Tibial nerve (tissue), 4 donors: ENCODE measurements around the gene PMEL. TPM values are rescaled to one million over a fixed set of nuclear protein-coding genes. Genes with fewer than 3 reads are reported as not detected.
"Not testable (repeated sequence)": the region's sequence is repeated elsewhere in the genome, so short reads cannot be mapped to it uniquely, and the experiment has no call there.

Experiments
- DNase-seq, 2 donors: peaks; one replicate each; pipeline ENCODE4 v3.0.0-alpha.2; 2019; ENCODE audit warnings: low spot score in 2 of 2
- H3K27ac ChIP-seq, 4 donors: fragments of 200-600 bp; sonication (generic) in 3 of 4; one replicate each; pipeline ENCODE4 v1.5.1; 2017 to 2019; ENCODE audit warnings: mild to moderate bottlenecking in 1 of 4
- H3K27me3 ChIP-seq, 2 donors: fragments of 200-600 bp; sonication (generic) in 1 of 2; one replicate each; pipeline versions ENCODE4 v1.5.1 to v1.6.0; 2017 to 2019
- H3K36me3 ChIP-seq, 3 donors: fragments of 200-600 bp; sonication (generic); one replicate each; pipeline ENCODE4 v1.5.1; 2018 to 2019
- H3K4me1 ChIP-seq, 4 donors: fragments of 200-600 bp; sonication (generic) in 3 of 4; one replicate each; pipeline ENCODE4 v1.5.1; 2017 to 2019
- H3K4me3 ChIP-seq, 4 donors: fragments of 200-600 bp; sonication (generic) in 3 of 4; one replicate each; pipeline ENCODE4 v1.5.1; 2017 to 2019; ENCODE audit warnings: mild to moderate bottlenecking in 1 of 4, moderate library complexity in 1 of 4
- H3K9me3 ChIP-seq, 4 donors: fragments of 200-600 bp; sonication (generic) in 3 of 4; one replicate each; pipeline ENCODE4 v1.5.1; 2017 to 2019
- EP300 ChIP-seq, 2 donors: sonication (generic); formaldehyde crosslinking; IDR thresholded peaks; one replicate each; pipeline ENCODE4 v1.6.1; 2017; ENCODE audit warnings: antibody characterized with exemption in 2 of 2, mild to moderate bottlenecking in 1 of 2
- POLR2A ChIP-seq, 2 donors: fragments of 450-650 bp; IDR thresholded peaks; one replicate each; pipeline ENCODE4 v1.6.1; 2017; ENCODE audit warnings: antibody characterized with exemption in 2 of 2, mild to moderate bottlenecking in 2 of 2, moderate library complexity in 2 of 2
- WGBS, 2 donors: methylation state at CpG; one replicate each; pipeline ENCODE4 v1.1.5; 2018; 5-methylcytosine and 5-hydroxymethylcytosine counted together
- total RNA-seq, 4 donors: library from RNA; depleted of rRNA; stranded (reverse); fragments of >200 nt; gene quantifications; one replicate each; pipeline ENCODE4 v1.1.0, GENCODE V29; 2016
- TF ChIP-seq, protein P1 (sequence below), 5 experiments: fragments of 200-600 bp in 3 of 5; fragments of 450-650 bp in 2 of 5; sonication (generic) in 3 of 5; IDR thresholded peaks; one replicate each; pipeline ENCODE4 v1.5.1; 2016 to 2019; ENCODE audit warnings: antibody characterized with exemption in 5 of 5, mild to moderate bottlenecking in 3 of 5, moderate library complexity in 2 of 5

The PMEL gene
- total RNA-seq, 4 donors from 2014 or later = 0.87 to 1.6 TPM; not detected in 2

DNA sequence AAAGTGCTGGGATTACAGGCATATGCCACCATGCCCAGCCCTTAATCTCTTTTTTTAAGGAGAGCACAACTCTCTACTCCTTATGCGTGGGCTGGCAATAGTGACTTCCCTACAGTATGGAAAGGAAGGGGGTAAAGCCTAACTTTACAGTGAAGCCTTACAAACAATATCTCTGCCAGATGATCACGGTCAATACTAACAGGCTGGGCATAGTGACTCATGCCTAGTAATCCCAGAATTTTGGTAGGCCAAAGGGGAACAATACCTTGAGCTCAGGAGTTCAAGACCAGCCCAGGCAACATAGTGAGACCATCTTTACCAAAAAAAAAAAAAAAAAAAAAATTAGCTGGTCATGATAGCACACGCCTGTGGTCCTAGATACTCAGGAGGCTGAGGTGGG is 43.7 kb downstream of the PMEL start:
- Histone ChIP-seq H3K4me1 (peaks cover 0 to 29% (median 9%) of the 10 kb centered on the region in 4 donors), H3K4me3 (no peak overlapping the region), H3K27me3 (no peaks in the 10 kb centered on the region), H3K27ac (no peak overlapping the region), H3K9me3 (no peaks in the 10 kb centered on the region), H3K36me3 (peaks cover 0 to 27% (median 0%) of the 10 kb centered on the region in 3 donors)
- no peak for DNase-seq
- 92 to 94% methylated on average over 3 of the region's 3 CpGs for WGBS, 2 donors
- TF ChIP-seq POLR2A (IDR thresholded peaks at IDR 0.05) (no peak), EP300 (IDR thresholded peaks at IDR 0.05) (no peak)
- TF ChIP-seq, protein P1, sequence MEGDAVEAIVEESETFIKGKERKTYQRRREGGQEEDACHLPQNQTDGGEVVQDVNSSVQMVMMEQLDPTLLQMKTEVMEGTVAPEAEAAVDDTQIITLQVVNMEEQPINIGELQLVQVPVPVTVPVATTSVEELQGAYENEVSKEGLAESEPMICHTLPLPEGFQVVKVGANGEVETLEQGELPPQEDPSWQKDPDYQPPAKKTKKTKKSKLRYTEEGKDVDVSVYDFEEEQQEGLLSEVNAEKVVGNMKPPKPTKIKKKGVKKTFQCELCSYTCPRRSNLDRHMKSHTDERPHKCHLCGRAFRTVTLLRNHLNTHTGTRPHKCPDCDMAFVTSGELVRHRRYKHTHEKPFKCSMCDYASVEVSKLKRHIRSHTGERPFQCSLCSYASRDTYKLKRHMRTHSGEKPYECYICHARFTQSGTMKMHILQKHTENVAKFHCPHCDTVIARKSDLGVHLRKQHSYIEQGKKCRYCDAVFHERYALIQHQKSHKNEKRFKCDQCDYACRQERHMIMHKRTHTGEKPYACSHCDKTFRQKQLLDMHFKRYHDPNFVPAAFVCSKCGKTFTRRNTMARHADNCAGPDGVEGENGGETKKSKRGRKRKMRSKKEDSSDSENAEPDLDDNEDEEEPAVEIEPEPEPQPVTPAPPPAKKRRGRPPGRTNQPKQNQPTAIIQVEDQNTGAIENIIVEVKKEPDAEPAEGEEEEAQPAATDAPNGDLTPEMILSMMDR (IDR thresholded peaks at IDR 0.05) = no peak

DNA sequence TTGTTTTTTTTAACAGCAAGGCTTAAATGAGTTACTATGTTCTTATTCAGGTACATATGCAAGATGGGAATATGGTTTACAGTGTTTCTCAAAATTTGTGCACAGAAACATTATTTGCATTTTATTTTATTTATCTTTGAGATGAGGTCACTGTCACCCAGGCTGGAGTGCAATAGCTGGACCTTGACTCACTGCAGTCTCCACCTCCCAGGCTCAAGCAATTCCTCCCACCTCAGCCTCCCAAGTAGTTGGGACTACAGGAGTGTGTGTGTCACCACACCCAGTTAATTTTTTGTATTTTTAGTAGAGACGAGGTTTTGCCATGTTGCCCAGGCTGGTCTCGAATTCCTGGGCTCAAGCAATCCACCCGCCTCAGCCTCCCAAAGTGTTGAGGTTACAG is 46.8 kb downstream of the PMEL start:
- not testable (repeated sequence) for H3K27ac ChIP-seq, H3K9me3 ChIP-seq, DNase-seq, H3K27me3 ChIP-seq, H3K4me3 ChIP-seq
- Histone ChIP-seq H3K4me1 (peaks cover 0 to 12% (median 0%) of the 10 kb centered on the region in 4 donors), H3K36me3 (peaks cover 0 to 43% (median 0%) of the 10 kb centered on the region in 3 donors)
- WGBS, 2 donors = 85 to 92% methylated on average over 3 of the region's 3 CpGs

DNA sequence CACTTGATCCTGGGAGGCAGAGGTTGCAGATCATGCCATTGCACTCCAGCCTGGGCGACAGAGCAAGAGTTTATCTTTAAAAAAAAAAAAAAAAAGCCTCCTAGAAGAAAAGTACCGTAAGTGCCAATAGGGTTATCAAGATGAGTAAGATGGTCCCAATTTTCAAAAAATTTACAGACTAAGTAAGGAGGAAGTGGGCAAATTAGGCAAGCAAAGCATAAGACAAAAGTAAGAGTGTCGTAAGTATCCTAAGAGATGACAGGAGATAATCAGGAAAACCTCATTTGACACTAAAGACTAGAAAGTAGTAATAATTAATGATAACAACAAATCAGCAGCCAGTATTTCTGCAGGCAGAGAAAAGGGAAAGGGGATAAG is 50.4 kb downstream of the PMEL start:
- Histone ChIP-seq H3K27ac (no peak overlapping the region), H3K9me3 (no peaks in the 10 kb centered on the region), H3K4me3 (no peak overlapping the region), H3K4me1 (no peaks in the 10 kb centered on the region), H3K36me3 (peaks cover 0 to 40% (median 0%) of the 10 kb centered on the region in 3 donors), H3K27me3 (no peaks in the 10 kb centered on the region)
- TF ChIP-seq, protein P1 (IDR thresholded peaks at IDR 0.05) = no peak
- TF ChIP-seq EP300 (IDR thresholded peaks at IDR 0.05) (no peak), POLR2A (IDR thresholded peaks at IDR 0.05) (no peak)
- DNase-seq = no peak
- WGBS, 2 donors = 72 to 85% methylated on average over 3 of the region's 3 CpGs

DNA sequence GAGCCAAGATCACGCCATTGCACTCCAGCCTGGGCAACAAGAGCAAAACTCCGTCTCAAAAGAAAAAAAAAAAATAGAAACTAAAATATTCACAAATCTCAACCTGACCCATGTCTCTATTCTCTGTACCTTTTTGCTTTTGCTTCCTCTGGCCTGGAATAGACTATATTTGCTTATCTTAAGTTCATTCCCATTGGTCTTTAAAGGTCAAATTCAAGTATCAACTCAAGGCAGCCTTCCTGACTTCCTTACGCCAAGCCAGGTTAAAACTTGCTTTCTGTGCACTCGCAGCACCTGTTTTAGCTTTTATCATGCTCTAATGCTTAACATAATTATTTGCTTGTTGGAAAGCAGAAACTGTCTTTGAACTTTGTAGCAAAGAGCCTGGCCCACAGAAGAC is 52.9 kb downstream of the PMEL start:
- H3K4me3 ChIP-seq = no peak overlapping the region
- H3K4me1 ChIP-seq = peaks cover 0 to 17% (median 3%) of the 10 kb centered on the region in 4 donors
- DNase-seq = no peak
- H3K36me3 ChIP-seq = peaks cover 0 to 40% (median 0%) of the 10 kb centered on the region in 3 donors
- H3K9me3 ChIP-seq = no peaks in the 10 kb centered on the region
- H3K27me3 ChIP-seq = no peaks in the 10 kb centered on the region
- TF ChIP-seq EP300 (IDR thresholded peaks at IDR 0.05) = no peak
- TF ChIP-seq, protein P1 (IDR thresholded peaks at IDR 0.05) = no peak
- TF ChIP-seq POLR2A (IDR thresholded peaks at IDR 0.05) = no peak
- 93 to 97% methylated on average over 4 of the region's 4 CpGs for WGBS, 2 donors
- no peak overlapping the region for H3K27ac ChIP-seq

DNA sequence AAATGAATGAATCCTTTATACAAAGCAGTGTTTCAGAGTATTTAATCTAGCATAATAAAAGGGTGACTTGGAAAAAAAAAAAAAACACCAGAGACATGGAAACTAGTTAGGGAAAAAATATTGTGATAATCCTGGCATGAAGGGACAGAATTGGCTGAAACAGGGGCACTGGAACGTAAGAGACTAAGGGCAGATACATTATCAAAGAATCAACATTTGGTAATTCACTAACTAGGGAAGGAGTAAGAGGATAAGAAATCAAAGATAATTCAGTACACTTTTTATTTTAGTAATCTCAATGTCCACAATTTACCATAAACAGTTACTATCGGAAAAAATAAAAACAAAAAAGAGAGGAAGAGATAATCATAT is 56.3 kb downstream of the PMEL start:
- DNase-seq = no peak
- TF ChIP-seq, protein P1 (IDR thresholded peaks at IDR 0.05) = no peak
- TF ChIP-seq EP300 (IDR thresholded peaks at IDR 0.05) = no peak
- WGBS, 2 donors = 37 to 42% methylated on average over 2 of the region's 2 CpGs
- Histone ChIP-seq H3K27ac (peak overlapping the region in 3 of 4 donors; percentile 26 to 77 (median 64)), H3K27me3 (no peaks in the 10 kb centered on the region), H3K4me1 (peaks cover 0 to 17% (median 3%) of the 10 kb centered on the region in 4 donors), H3K36me3 (peaks cover 0 to 25% (median 0%) of the 10 kb centered on the region in 3 donors), H3K9me3 (no peaks in the 10 kb centered on the region), H3K4me3 (no peak overlapping the region)
